ENCODE measurements around the gene ZNF275. TPM values are rescaled to one million over a fixed set of nuclear protein-coding genes. Genes with fewer than 3 reads are reported as not detected.
A peak's percentile ranks its signal among the peaks of the same experiment; 100 is the strongest.

The ZNF275 gene
- total RNA-seq, 1 donor from 2014 or later = 11.4 TPM

DNA sequence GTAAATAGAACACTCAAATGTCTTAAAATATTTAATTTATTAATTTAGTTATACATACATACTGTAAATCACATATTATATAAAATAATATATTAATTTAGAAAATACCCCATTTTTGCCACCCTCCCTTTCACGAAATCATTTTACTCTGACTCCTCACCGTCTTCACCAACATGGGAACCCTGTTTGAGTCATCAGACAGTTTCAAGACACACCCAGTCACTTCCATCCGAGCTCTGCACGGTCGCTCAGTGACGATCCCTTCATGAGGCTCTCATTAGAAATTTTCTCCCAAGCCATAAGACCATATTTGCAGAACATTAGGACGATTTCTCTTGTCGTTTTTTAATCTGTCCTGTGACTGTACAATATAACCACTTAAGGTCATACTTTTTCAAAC lies 14.5 kb downstream of the ZNF275 start:
- ATAC-seq (no peak), DNase-seq (ENCODE audit: low spot score) (no peak)
- intact Hi-C loops (cut with DNase I) = no loop called here

DNA sequence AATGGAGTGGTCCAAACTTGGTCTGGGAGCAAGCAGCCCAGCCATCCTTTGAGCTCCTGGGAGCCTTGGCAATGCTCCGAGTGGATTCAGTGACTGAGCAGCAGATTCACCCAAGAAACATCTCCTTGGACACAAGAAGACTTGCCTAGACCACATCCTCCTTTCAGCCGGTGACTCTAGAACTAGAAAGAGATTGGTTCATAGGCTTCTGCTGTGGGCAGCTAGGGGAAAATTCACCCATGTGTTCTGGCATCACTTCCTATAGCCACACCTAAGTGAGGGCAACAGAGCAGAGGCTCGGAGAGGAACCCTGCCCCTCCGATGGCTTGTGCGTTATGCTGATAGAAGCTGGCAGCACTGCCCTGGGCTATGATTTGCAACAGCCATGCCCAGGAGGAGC lies 16.0 kb downstream of the ZNF275 start:
- no peak for DNase-seq (ENCODE audit: low spot score)
- no peak for ATAC-seq
- intact Hi-C loops (cut with DNase I) = no loop called here

DNA sequence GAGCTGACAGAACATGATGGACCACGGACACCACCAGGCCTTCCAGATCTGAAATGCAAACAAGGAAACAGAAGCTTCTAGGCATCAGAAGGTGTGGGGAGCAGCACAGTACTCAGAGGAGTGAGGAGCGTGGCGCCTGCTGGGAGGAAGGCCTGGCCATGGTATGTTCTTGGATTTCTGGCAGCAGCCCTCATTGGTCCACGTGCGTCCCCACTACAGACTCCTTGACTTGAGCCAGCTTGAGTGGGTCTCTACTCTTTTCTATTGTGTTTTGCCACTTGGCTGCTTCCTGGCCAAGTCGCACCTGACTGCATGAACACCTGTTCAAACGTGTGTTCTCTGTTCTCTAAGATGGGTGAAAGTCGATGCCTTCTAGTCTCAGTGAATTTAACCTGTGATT lies 18.0 kb downstream of the ZNF275 start:
- intact Hi-C loops (cut with DNase I) = no loop called here
- DNase-seq (ENCODE audit: low spot score) (no peak), ATAC-seq (no peak)

DNA sequence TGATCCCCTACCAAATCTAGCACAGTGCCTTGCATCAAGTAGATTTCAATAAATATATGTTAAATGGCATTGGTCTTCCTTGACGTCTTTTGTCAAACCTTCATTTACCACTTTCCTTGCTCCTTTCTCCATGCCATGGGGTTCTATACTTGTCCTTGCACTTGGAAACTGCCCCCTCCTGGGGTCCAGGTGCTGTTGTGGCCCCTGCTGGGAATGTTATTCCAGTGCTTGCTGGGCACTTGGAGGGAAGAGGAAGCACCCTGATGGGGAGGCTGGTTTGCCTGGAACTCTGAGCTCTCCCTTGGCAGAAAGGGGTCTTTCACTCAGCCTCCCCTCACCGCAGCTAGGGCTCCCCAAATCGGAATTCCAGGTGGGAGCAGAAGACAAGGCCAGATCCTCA lies 18.9 kb downstream of the ZNF275 start:
- intact Hi-C loops (cut with DNase I) = no loop called here
- ATAC-seq (no peak), DNase-seq (ENCODE audit: low spot score) (no peak)

DNA sequence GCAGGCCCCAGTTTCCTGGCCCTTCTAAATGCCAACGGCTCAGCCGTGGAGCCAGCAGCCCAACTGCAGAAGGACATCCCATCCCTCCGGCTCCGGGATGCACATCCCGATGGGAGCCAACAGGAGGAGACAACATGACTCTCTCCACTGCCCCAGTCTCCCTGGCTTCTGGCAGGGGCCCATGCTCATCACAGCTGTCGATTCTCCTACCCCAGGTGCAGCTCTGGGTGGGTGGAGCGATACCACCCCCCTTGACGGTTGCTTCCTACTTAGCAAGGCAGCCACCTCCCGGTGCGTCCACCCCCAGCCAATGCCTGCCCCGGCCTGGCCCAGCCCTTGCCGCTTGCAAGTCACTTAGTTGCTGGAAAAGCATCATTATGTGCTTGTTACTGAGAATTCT lies 19.5 kb downstream of the ZNF275 start:
- intact Hi-C loops (cut with DNase I) = no loop called here
- ATAC-seq = peak; percentile 32
- DNase-seq (ENCODE audit: low spot score) = no peak

DNA sequence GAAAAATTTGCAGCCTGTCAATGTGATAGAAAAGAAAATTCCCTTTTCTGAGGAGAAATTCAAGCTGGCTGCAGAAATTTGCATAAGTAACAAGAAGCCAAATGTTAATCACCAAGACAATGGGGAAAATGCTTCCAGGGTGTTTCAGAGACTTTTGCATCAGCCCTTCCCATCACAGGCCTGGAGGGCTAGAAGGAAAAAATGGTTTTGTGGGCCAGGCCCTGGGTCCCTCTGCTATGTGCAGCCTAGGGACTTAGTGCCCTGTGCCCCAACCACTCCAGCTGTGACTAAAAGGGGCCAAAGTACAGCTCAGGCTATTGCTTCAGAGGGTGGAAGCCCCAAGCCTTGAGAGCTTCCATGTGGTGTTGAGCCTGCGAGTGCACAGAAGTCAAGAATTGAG lies 23.9 kb downstream of the ZNF275 start:
- no peak for DNase-seq (ENCODE audit: low spot score)
- ATAC-seq = no peak
- intact Hi-C loops (cut with DNase I) = no loop called here

DNA sequence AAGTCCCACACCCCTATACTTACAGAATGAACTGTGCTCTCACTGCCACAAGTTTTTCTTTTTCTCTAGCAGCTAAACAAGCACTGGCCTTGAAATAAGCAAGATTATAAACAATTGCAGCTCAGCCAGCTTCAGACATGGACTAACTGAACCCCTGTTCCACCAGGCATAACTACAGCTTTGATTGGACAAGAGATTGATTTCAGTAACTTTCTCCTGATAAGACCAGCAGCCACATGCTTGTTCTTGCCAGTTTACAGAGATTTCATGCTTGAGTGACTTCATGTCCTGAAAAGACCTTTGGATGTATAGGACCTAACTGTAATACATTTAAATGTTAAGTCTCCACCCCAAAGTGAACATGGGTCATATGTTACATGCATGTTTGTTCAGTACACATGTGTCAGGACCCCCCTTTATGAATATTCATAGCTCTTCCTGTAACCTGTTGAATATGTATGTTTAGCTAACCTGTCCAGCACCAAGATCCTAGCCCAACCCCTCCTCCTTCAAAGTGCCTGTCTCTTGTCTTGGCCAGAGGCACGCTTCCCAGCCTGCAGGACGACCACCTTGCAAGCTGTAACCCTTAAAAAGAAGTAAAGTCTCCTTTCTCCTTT lies 27.9 kb downstream of the ZNF275 start:
- no peak for ATAC-seq
- DNase-seq (ENCODE audit: low spot score) = no peak
- intact Hi-C loops (cut with DNase I) = no loop called here

DNA sequence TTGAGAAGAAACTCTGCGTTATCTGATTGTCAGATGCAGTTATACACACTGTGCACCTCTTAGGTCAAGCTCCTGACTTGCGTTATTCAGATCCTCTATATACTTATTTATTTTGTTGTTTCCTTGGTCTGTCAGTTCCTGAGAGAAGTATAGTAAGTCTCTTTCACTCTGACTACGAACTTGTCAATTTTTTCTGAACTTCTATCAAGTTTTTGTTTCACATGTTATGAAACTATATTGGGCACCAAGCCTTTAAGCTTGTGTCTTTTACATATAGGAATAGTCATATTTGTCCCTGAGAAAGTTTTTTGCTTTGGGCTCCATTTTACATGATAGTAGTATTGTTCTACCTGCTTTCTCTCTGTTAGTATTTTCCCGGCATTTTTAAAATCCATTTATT lies 31.7 kb downstream of the ZNF275 start:
- intact Hi-C loops (cut with DNase I) = no loop called here
- DNase-seq (ENCODE audit: low spot score) = no peak
- ATAC-seq = no peak

DNA sequence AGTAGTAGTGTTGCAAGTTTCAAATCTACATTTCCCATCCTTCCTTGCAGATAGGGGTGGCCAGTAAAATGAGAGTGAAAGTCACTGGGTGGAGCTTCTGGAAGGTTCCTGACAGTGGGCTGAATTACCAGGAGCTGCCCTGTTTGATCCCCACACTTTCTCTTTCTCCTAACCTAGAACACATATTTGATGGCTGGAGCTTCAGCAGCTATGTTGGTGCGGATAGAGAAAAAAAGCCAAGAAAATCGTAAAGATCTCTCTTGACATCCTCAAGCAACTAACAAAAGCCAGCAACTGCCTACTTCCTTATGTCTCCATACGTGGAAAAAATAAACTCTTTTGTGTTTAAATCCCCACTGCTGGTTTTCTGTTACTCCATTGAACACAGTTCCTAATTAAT lies 32.2 kb downstream of the ZNF275 start:
- no peak for ATAC-seq
- no peak for DNase-seq (ENCODE audit: low spot score)
- intact Hi-C loops (cut with DNase I) = no loop called here

DNA sequence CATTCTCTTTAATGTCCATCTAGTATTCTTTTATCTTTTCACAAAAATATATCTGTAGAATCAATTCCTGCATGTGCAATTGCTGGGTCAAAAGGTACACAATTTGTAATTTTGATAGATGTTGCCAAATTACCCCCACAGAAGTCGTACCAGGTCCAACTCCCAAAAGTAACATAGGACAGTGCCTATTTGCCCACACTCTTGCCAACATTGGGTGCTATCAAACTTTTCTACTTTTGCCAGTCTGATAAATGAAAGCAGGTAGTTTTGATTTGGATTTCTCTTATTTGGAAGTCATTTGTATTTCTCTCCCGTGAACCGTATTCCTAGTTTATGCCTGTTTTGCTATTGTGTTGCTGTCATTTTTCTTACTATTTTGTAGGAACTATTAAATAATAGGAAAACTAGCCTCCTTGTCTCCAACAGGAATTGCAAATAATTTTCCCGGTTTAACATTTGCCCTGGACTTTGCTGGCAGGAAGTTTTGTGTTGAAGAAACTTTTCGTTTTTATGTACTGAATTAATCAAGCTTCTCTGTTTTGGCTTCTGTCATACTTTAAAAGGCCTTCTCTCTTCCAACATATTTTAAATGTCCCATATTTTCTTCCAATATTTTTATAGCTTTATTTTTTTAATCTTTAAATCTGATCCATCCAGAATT lies 33.1 kb downstream of the ZNF275 start:
- intact Hi-C loops (cut with DNase I) = no loop called here
- ATAC-seq = no peak
- DNase-seq (ENCODE audit: low spot score) = no peak

DNA sequence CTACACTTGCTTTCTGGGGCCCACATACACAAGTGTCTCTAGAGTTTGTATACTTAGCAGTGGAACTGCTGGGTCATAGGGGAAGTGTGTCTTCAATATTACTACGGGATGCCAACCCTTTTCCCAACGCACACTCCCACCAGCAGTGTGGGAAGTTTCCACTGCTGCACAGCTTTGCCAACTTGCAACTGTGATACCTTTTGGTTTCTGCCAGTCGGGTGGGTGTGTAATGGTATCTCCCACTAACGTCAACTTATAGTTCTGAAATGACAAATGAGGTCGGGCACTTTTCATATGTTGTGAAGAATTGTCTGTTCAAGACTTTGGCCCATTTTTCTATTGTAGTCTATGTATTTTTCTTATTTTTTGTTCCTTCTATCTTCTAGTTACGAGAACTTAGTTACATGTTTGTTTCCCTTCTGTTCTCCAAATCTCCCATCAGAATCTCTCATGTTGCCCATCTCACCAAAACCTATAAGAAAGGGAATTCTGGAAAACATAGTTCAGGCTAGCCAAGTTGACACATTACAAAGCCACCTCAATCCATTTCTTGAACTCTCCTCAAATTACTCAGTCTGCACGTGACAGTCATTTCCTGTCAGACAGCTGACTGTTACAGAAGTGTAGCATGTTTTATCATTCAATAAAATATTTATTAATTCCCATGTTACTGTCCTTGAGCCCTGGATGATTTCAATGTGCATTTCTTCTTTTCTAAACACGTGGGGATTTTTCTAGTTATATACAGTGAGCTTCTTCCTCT lies 36.5 kb downstream of the ZNF275 start:
- DNase-seq (ENCODE audit: low spot score) (no peak), ATAC-seq (no peak)
- intact Hi-C loops (cut with DNase I) = no loop called here

DNA sequence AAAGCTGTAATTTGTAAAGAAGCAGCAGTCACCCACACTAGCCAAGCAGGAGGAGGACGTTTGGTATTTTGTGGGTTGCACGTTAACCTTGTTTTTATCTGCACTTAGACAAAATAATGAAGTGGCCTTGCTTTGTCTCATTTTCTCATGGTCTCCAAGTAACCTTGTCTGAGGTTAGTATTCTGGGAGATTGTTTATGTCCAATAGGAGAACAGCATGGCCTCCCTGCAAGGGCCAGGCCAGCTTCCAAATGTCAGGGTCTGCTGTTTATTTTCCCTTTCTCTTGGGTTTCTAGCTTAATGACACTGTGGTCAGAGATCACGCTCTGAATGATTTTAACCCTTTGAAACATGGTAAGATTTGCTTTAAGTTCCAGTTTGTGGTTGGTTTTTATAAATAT lies 37.3 kb downstream of the ZNF275 start:
- intact Hi-C loops (cut with DNase I) = no loop called here
- ATAC-seq = no peak
- DNase-seq (ENCODE audit: low spot score) = no peak

DNA sequence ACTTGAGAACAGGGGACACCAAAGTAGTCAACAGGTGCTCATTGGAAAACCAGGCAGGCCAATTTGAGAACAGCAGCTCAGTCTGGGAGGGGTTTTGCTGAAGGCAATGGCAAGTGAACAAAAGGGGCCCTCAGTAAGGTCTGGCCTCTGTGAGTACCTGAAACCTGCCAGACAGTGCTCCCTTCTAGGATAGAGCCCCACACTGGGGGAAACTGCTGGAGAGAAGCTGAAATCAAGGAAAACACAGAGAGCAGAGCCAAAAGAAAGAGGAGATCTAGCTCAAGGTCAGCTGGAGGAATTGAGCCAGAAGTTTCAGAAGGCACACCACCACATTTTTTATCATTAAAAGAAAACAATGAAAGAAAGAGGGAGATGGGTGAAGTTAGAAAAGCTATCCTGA lies 39.0 kb downstream of the ZNF275 start:
- intact Hi-C loops (cut with DNase I) = no loop called here
- ATAC-seq = no peak

DNA sequence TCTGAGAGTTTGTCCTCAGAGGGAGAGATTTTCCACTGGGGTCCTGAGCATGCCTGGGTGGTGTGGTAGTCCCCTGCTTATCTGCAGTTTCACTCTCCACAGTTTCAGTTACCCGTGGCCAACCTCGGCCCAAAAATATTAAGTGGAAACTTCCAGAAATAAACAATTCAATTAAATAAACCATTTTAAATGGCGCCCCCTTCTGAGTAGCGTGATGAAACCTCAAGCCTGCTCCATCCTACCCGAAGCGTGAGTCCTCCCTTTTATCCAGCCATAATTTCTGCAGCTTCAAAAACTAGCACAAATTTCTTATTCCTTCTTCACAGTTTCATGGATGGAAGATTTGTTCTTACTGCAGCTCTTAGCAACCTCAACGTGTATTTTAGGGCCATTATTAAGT lies 40.5 kb downstream of the ZNF275 start:
- intact Hi-C loops (cut with DNase I) = no loop called here
- no peak for DNase-seq (ENCODE audit: low spot score)
- no peak for ATAC-seq

More for the DNA sequence above, 39.0 kb downstream of the ZNF275 start:
- DNase-seq (ENCODE audit: low spot score) = no peak

DNA sequence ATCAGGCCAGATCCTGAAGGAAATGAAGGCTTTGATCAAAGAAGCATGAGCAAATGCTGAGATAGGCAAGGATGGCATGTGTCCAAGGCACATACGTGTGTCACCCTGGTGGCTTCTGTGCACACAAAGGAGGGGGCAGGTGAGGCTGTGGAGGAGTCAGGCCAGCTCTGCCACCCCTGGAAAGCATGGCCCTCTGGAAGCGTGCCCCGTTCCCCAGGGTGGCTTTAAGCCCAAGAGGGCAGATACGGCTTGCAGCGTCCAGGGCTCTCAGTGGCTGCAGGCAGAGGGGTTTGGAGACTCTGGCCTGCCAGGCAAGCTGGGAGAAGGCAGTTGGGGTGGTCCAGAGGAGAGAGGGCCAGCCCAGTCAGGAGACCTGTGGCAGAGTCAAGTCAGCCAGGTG lies 41.6 kb downstream of the ZNF275 start:
- ATAC-seq = no peak
- no peak for DNase-seq (ENCODE audit: low spot score)
- intact Hi-C loops (cut with DNase I) = no loop called here

DNA sequence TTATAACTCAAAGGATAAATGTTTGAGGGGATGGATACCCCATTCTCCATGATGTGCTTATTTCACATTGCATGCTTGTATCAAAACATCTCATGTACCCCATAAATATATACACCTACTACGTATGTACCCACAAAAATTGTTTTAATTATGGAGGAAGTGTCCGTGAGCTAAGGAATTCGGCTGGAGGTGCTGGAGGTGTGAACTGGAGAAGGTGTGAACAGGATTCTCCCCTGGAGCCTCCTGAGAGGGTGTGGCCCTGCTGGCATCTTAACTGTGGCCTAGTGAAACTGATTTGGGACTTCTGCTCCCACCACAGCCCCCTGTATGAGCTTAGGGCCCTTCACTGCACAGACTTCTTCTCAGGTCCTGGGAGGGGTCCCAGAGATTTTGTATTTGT lies 43.8 kb downstream of the ZNF275 start:
- no peak for ATAC-seq
- intact Hi-C loops (cut with DNase I) = no loop called here
- DNase-seq (ENCODE audit: low spot score) = no peak

DNA sequence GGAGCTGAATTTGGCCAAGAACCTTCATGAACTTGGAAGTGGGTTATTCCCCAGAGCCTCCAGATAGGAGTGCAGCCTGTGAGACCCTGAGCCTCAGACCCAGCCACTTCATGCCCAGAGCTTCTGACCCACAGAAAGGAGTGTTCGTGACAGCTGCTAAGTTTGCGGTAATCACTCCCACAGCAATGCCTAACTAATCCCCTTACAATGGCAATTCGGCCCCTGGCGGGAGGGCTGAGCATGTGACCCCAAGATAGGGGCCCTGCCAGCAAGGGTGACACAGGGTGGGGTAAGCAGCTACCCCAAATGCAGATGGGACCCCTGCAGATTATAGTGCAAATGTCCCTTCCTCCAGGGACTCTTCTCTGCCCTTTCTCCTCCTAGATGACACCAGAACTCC lies 44.7 kb downstream of the ZNF275 start:
- intact Hi-C loops (cut with DNase I) = no loop called here
- no peak for ATAC-seq

DNA sequence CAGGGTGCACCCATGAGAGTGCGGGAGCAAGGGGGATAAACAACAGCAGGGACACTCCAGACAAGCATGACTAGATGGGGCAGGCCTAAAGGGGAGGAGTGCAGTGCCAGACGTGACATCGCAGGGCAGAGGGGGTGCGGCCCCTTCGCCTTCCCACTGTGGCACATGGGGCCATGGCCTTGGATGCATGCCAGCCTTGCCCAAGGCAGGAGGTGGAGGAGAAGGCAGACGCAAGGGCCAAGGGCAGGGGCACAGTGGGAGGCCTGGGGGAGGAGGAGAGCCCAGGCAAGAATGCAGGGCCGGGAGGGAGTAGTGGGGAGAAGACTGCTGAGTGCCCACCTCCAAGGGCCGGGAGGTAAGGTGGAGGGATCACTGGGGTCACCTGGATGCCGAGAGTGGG lies 45.6 kb downstream of the ZNF275 start:
- ATAC-seq = no peak
- intact Hi-C loops (cut with DNase I) = no loop called here
- no peak for DNase-seq (ENCODE audit: low spot score)

More for the DNA sequence above, 44.7 kb downstream of the ZNF275 start:
- DNase-seq (ENCODE audit: low spot score) = no peak

DNA sequence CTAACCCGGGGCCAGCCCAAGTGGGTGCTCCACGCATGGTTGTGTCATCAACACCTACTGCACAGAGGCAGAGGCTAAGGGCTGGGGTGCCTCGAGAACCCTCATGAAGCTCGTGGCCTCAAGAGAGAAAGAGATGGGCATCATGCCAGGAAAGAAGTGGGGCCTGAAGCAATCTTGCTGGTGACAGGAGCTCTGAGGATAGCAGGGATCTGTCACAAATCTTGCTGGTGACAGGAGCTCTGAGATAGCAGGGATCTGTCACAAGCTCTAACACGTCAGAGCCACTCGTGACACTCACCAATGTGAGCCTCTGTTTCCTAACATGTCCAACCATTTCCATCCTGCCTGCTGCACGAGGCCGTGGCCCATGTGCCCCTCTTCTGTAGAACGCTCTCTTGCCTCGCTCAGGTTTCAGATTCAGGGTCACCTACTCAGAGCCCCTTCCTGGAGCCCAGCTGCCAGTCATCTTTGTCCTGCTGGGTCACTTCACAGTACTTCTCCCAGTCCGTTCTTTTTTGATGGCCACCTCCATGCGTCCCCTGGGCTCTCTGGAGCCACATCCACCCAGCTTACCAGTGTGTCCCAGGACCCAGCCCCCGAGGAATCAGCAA lies 46.1 kb downstream of the ZNF275 start:
- intact Hi-C loops (cut with DNase I) = no loop called here
- DNase-seq (ENCODE audit: low spot score) (no peak), ATAC-seq (no peak)

DNA sequence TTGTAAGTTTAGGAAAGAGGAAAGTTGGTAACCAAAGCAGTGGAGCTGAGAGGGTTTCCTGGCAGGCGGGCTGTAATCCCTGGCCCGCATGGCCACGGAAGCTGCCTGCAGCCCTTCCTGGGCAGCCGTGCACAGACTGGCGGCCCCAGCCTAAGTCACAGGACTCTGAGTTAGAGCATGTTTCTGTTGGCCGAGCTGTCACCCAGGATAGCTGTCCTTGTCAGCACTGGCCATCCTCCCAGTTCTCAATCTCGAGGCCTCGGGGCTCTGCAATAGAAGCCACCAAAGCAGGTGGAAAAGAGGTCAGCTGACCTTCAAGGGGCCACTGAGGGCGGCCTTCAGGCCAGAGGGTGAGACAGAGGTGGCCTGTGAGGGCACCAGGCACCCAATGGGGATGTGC lies 46.7 kb downstream of the ZNF275 start:
- ATAC-seq (peak; percentile 49), DNase-seq (ENCODE audit: low spot score) (no peak)
- intact Hi-C loops (cut with DNase I) = no loop called here

Data from sciatic nerve (tissue), 2 donors.